Stimulated activated CD4-positive, alpha-beta T cell treated with anti-CD3 and anti-CD28 coated beads, TNF-alpha, amount 100 ng/mL, for 1 hour (primary cell): ENCODE results near the gene CARM1.

Experiments
- DNase-seq, 3 donors: peaks; one replicate each; pipeline ENCODE4 v3.0.0-alpha.2; 2020; ENCODE audit warnings: low read depth in 3 of 3, low spot score in 1 of 3

The CARM1 gene

DNA sequence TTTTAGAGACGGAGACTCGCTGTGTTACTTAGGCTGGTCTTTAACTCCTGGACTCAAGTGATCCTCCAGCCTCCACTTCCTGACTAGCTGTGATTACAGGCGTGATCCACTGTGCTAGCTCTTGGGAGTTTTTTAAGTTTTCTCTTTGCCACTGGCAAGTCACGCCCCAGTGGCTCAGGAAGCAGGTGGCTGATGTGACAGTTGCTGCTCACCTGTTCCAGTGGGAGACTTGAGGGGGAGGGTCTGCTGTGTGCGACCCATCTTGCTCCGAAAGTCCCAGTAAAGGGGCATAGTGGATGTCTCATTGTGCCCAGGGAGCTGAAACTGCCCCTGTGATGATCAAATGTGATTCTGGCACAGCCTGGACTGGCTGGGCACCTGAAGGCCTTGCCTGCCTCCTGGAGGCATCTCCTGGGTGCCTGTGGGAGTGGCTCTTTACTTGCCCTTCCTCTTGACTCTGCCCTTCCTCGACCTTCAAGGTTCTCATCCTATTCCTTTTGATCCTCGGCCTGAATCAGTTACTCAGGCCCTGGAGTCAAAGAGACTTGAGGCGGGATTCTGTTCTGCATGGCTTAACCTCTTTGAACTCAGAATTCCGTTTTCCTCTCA, 97.3 kb downstream of the CARM1 start:
- no peak for DNase-seq

DNA sequence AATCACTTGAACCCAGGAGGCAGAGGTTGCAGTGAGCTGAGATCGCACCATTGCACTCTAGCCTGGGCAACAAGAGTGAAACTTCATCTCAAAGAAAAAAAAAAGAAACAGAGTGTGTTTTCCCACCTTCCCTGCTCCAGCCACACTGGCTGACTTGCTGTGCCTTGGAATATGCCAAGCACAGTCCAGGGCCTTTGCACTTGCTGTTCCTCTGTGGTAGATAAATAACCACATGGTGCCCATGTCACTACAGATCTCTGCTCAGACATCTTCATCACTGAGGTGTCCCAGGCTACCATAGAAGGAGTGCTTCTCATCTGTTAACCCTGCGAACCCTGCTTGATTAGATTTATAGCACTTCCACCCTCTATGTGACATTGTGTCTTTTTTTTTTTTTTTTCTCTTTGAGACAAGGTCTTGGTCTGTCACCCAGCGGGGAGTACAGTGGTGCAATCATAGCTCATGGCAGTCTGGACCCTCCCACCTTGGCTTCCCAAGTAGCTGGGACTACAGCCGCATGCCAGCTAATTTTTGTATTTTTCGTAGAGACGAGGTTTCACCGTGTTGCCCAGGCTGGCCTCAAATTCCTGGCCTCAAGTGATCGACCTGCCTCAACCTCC, 99.9 kb downstream of the CARM1 start:
- no peak for DNase-seq
